ENCODE measurements around the gene CCDC88C.

The CCDC88C gene

GRCh38 chr14:91330856-91331255 lies 86.8 kb downstream of the CCDC88C start:
- no peak overlapping the region for H3K27ac ChIP-seq
- TF ChIP-seq ZFX (IDR thresholded peaks at IDR 0.05; ENCODE audit: borderline replicate concordance) (no peak), CTCF (IDR thresholded peaks at IDR 0.05) (no peak)

- H3K27ac ChIP-seq: no peak overlapping the region
- TF ChIP-seq ZFX (IDR thresholded peaks at IDR 0.05; ENCODE audit: borderline replicate concordance) (no peak), CTCF (IDR thresholded peaks at IDR 0.05) (no peak)
Observed at GRCh38 chr14:91330096-91330696, 87.4 kb downstream of the CCDC88C start.

GRCh38 chr14:91329486-91330014 lies 88.1 kb downstream of the CCDC88C start:
- TF ChIP-seq ZFX (IDR thresholded peaks at IDR 0.05; ENCODE audit: borderline replicate concordance) (no peak), CTCF (IDR thresholded peaks at IDR 0.05) (no peak)
- no peak overlapping the region for H3K27ac ChIP-seq

GRCh38 chr14:91328313-91329050 lies 89.1 kb downstream of the CCDC88C start:
- no peak overlapping the region for H3K27ac ChIP-seq
- no peak for TF ChIP-seq CTCF (IDR thresholded peaks at IDR 0.05)
- no peak for TF ChIP-seq ZFX (IDR thresholded peaks at IDR 0.05; ENCODE audit: borderline replicate concordance)

- TF ChIP-seq ZFX (IDR thresholded peaks at IDR 0.05; ENCODE audit: borderline replicate concordance) (no peak), CTCF (IDR thresholded peaks at IDR 0.05) (no peak)
- no peak overlapping the region for H3K27ac ChIP-seq
Observed at GRCh38 chr14:91327661-91328312, 89.8 kb downstream of the CCDC88C start.

GRCh38 chr14:91327250-91327595 lies 90.4 kb downstream of the CCDC88C start:
- H3K27ac ChIP-seq: no peak overlapping the region

GRCh38 chr14:91326514-91327249 lies 90.9 kb downstream of the CCDC88C start:
- TF ChIP-seq ZFX (IDR thresholded peaks at IDR 0.05; ENCODE audit: borderline replicate concordance) (no peak), CTCF (IDR thresholded peaks at IDR 0.05) (no peak)
- no peak overlapping the region for H3K27ac ChIP-seq

More at GRCh38 chr14:91327250-91327595, 90.4 kb downstream of the CCDC88C start:
- no peak for TF ChIP-seq ZFX (IDR thresholded peaks at IDR 0.05; ENCODE audit: borderline replicate concordance)

Data from 22Rv1 (cell line).